Vagina (tissue), 2 donors: ENCODE results near the gene ST7. TPM values are rescaled to one million over a fixed set of nuclear protein-coding genes. Genes with fewer than 3 reads are reported as not detected.
"Not testable (repeated sequence)": the region's sequence is repeated elsewhere in the genome, so short reads cannot be mapped to it uniquely, and the experiment has no call there.

Experiments used
- DNase-seq, 2 donors: peaks; one replicate each; pipeline ENCODE4 v3.0.0-alpha.2; 2017; ENCODE audit errors: extremely low spot score in 2 of 2
- H3K27ac ChIP-seq: fragments of 200-600 bp; sonication (generic); one replicate; pipeline ENCODE4 v1.5.1; 2019
- H3K27me3 ChIP-seq: fragments of 200-600 bp; sonication (generic); one replicate; pipeline ENCODE4 v1.5.1; 2019
- H3K36me3 ChIP-seq, 2 donors: fragments of 200-600 bp; sonication (generic); one replicate each; pipeline ENCODE4 v1.5.1; 2017 to 2019
- H3K4me1 ChIP-seq: fragments of 200-600 bp; sonication (generic); one replicate; pipeline ENCODE4 v1.5.1; 2019
- H3K4me3 ChIP-seq, 2 donors: fragments of 200-600 bp; sonication (generic); 1 replicate in 1 of 2; 2 replicates in 1 of 2; pipeline ENCODE4 v1.5.1; 2016 to 2019
- H3K9me3 ChIP-seq: fragments of 200-600 bp; sonication (generic); one replicate; pipeline ENCODE4 v1.5.1; 2019
- POLR2A ChIP-seq, 2 donors: fragments of 450-650 bp; IDR thresholded peaks; one replicate each; pipeline ENCODE4 v1.6.1; 2017; ENCODE audit warnings: antibody characterized with exemption in 2 of 2, mild to moderate bottlenecking in 2 of 2, moderate library complexity in 2 of 2
- POLR2AphosphoS5 ChIP-seq, 2 donors: sonication (generic); formaldehyde crosslinking; IDR thresholded peaks; one replicate each; pipeline ENCODE4 v1.9.0; 2017; ENCODE audit warnings: antibody characterized with exemption in 2 of 2, mild to moderate bottlenecking in 2 of 2, low read depth in 1 of 2; ENCODE audit not compliant: insufficient read depth in 1 of 2
- intact Hi-C: fragments of 100-400 bp; cut with DNase I; formaldehyde crosslinking; loops from one replicate; pipeline ENCODE4 v1.15.1; 2023
- total RNA-seq: library from RNA; depleted of rRNA; stranded (reverse); fragments of >200 nt; gene quantifications from one replicate; pipeline ENCODE4 v1.2.3, GENCODE V29; 2016
- TF ChIP-seq, protein P1 (sequence below), 3 experiments: fragments of 450-650 bp in 2 of 3; fragments of 200-600 bp in 1 of 3; sonication (generic) in 1 of 3; IDR thresholded peaks; one replicate each; pipeline ENCODE4 v1.5.1; 2017 to 2019; ENCODE audit warnings: antibody characterized with exemption in 3 of 3, mild to moderate bottlenecking in 2 of 3, moderate library complexity in 2 of 3

ST7 gene
- total RNA-seq, 1 donor from 2014 or later, result 15.2 TPM

DNA sequence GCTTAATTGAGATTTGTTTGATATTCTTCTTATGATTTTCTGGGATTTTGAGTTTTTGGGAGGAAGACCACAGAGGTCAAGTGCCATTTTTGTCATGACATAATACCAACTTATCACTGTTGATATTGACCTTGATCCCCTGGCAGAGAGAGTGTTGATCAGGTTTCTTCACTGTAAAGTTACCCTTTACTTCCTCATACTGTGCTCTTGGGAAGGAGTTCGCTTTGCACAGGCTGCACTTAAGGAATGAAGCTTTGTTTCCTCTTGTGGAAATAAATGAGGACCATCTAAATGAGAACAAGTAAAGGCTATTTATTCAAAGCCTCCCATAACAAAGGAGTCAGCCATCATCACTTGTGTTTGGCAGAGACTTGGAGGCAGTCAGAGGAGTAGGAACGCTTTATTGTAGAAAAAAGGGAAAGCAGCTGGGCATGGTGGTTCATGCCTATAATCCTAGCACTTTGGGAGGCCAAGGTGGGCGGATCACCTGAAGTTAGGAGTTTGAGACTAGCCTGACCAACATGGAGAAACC lies 16.1 kb downstream of the ST7 start:
- no peak overlapping the region for H3K4me3 ChIP-seq
- no peak for DNase-seq
- no peaks in the 10 kb centered on the region for H3K4me1 ChIP-seq
- H3K9me3 ChIP-seq, result no peaks in the 10 kb centered on the region
- H3K27ac ChIP-seq, result no peak overlapping the region
- TF ChIP-seq POLR2A (IDR thresholded peaks at IDR 0.05), result no peak
- TF ChIP-seq, protein P1, sequence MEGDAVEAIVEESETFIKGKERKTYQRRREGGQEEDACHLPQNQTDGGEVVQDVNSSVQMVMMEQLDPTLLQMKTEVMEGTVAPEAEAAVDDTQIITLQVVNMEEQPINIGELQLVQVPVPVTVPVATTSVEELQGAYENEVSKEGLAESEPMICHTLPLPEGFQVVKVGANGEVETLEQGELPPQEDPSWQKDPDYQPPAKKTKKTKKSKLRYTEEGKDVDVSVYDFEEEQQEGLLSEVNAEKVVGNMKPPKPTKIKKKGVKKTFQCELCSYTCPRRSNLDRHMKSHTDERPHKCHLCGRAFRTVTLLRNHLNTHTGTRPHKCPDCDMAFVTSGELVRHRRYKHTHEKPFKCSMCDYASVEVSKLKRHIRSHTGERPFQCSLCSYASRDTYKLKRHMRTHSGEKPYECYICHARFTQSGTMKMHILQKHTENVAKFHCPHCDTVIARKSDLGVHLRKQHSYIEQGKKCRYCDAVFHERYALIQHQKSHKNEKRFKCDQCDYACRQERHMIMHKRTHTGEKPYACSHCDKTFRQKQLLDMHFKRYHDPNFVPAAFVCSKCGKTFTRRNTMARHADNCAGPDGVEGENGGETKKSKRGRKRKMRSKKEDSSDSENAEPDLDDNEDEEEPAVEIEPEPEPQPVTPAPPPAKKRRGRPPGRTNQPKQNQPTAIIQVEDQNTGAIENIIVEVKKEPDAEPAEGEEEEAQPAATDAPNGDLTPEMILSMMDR (IDR thresholded peaks at IDR 0.05), result no peak
- no peak for TF ChIP-seq POLR2AphosphoS5 (IDR thresholded peaks at IDR 0.05; ENCODE audit: insufficient read depth in 1 of 2, low read depth in 1 of 2)
- no peaks in the 10 kb centered on the region for H3K36me3 ChIP-seq
- intact Hi-C loops, result no loop called here
- no peaks in the 10 kb centered on the region for H3K27me3 ChIP-seq

DNA sequence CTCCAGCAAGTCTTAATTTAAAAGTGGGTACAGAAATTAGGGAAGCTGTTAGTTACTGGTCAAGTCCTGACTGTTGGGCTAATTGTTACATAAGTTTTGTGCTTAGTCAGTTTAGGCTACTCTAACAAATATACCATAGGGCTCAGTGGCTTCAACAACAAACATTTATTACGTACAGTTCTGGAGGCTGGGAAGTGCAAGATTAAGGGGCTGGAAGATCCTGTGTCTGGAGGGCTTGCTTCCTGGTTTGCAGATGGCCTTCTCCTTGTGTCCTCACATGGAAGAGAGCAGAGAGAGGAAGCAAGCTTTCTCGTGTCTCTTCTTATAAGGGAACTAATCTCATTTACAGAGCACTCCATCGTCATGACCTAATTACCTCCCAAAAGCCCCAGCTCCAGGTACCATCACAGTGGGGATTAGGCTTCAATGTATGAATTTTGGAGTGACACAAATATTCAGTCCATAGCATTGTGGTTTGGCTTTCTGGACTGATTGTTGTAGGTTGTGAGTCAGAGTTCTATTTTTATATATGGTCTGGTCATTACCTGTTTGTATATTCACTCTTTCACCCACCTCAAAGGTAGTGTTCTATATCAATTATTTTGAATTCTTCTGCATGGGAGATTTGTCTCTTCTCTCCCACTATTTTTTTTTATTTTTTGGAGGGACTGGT lies 17.1 kb downstream of the ST7 start:
- TF ChIP-seq, protein P1 (IDR thresholded peaks at IDR 0.05), result no peak
- no peak for TF ChIP-seq POLR2AphosphoS5 (IDR thresholded peaks at IDR 0.05; ENCODE audit: insufficient read depth in 1 of 2, low read depth in 1 of 2)
- Histone ChIP-seq H3K27me3 (no peaks in the 10 kb centered on the region), H3K4me3 (no peak overlapping the region), H3K27ac (no peak overlapping the region), H3K9me3 (no peaks in the 10 kb centered on the region), H3K36me3 (no peaks in the 10 kb centered on the region), H3K4me1 (no peaks in the 10 kb centered on the region)
- intact Hi-C loops, result no loop called here
- DNase-seq, result no peak

DNA sequence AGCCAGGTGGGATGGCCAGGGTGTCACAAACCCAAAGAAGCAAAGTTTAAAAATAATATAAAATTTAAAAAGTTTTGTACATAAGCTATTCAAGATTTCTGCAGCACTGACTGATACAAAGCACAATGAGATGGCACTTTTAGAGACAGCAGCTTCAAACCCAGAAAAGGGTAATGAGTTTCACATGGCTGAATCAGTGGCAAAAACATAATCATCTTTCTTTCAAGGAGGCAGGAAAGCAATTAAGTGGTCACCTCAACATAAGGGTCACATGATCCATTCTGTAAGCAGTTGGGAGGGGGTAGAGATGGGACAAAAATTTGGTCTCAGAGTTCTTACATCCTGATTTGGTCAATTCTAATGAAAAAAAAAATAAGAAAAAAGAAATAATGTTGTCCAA lies 17.9 kb downstream of the ST7 start:
- intact Hi-C loops, H3K36me3 ChIP-seq, H3K27me3 ChIP-seq, DNase-seq, H3K27ac ChIP-seq, H3K4me1 ChIP-seq, H3K4me3 ChIP-seq, H3K9me3 ChIP-seq: not testable (repeated sequence)

DNA sequence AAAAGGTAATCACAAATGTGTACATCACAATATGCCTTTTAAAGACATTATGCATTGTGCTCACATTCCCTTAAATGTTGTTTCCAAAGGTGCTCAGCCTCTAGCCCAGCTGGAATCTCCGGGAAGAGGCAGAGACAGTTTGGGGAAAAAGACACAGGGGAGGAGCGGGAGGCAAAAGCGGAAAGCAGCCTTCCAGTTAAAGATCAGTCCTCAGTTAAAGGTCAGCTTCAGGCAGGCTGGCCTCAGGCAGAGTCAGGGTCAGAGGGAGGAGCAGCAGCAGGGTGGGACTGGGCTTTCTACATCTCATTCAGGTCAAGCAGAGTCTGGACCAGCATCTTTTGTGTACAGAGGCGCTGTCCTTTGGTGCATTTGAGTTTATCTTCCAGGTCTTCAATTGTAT lies 18.6 kb downstream of the ST7 start:
- Histone ChIP-seq H3K4me1 (no peaks in the 10 kb centered on the region), H3K27me3 (no peaks in the 10 kb centered on the region), H3K9me3 (no peaks in the 10 kb centered on the region), H3K27ac (no peak overlapping the region), H3K36me3 (no peaks in the 10 kb centered on the region), H3K4me3 (no peak overlapping the region)
- intact Hi-C loops, result no loop called here
- TF ChIP-seq, protein P1 (IDR thresholded peaks at IDR 0.05), result no peak
- TF ChIP-seq POLR2A (IDR thresholded peaks at IDR 0.05) (no peak), POLR2AphosphoS5 (IDR thresholded peaks at IDR 0.05; ENCODE audit: insufficient read depth in 1 of 2, low read depth in 1 of 2) (no peak)
- no peak for DNase-seq

DNA sequence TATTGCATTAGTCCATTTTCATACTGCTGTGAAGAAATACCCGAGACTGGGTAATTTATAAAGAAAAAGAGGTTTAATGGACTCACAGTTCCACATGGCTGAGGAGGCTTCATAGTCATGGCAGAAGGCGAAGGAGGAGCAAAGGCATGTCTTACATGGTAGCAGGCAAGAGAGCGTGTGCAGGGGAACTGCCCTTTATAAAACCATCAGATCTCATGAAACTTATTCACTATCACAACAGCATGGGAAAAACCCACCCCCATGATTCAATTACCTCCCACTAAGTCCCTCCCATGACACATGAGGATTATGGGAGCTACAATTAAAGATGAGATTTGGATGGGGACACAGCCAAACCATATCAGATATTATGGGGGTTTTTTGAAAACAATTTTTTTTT lies 21.7 kb downstream of the ST7 start:
- H3K4me1 ChIP-seq, H3K27me3 ChIP-seq, H3K36me3 ChIP-seq, H3K9me3 ChIP-seq, DNase-seq, intact Hi-C loops, H3K4me3 ChIP-seq, H3K27ac ChIP-seq: not testable (repeated sequence)

DNA sequence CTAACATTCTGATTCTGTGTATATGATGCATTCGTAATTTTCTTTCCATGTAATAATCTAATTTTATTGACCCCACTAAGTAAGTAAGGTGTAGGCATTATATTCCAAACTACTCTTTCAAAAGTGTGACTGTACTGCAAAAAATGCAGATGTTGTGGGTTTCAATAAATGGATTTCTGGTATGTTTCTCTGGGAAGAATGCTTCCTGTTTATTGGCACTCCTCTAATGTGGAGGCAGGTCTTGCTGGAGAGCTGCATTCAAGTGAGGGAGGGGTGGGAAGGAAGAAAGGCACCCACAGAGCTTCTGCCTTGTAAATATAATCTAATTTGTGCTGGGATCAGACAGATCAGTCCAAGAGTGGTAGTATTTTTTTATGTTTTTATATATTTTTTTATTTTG lies 23.9 kb downstream of the ST7 start:
- H3K27ac ChIP-seq, result no peak overlapping the region
- H3K4me1 ChIP-seq, result no peaks in the 10 kb centered on the region
- no peak overlapping the region for H3K4me3 ChIP-seq
- H3K36me3 ChIP-seq, result no peaks in the 10 kb centered on the region
- no peak for TF ChIP-seq POLR2AphosphoS5 (IDR thresholded peaks at IDR 0.05; ENCODE audit: insufficient read depth in 1 of 2, low read depth in 1 of 2)
- no peak for TF ChIP-seq POLR2A (IDR thresholded peaks at IDR 0.05)
- TF ChIP-seq, protein P1 (IDR thresholded peaks at IDR 0.05), result no peak
- intact Hi-C loops, result no loop called here
- no peaks in the 10 kb centered on the region for H3K9me3 ChIP-seq
- no peaks in the 10 kb centered on the region for H3K27me3 ChIP-seq
- DNase-seq, result no peak
